ENCODE measurements around the gene RYR2. TPM values are rescaled to one million over a fixed set of nuclear protein-coding genes. Genes with fewer than 3 reads are reported as not detected.

RYR2 gene
- total RNA-seq, 4 donors from 2014 or later, result 0.88 to 8.4 (median 5.5) TPM

- Histone ChIP-seq H3K36me3 (no peaks in the 10 kb centered on the region), H3K4me1 (peaks cover 0 to 3% of the 10 kb centered on the region in 2 donors), H3K27me3 (no peaks in the 10 kb centered on the region), H3K27ac (no peak overlapping the region), H3K4me3 (no peak overlapping the region), H3K9me3 (no peaks in the 10 kb centered on the region)
- intact Hi-C loops (cut with DNase I; ENCODE audit: low total_unique reads), result no loop called here
- no peak for DNase-seq
- TF ChIP-seq CTCF (IDR thresholded peaks at IDR 0.05), result no peak
- no peak for TF ChIP-seq POLR2A (IDR thresholded peaks at IDR 0.05)
These were observed 124.7 kb downstream of the RYR2 start for GRCh38 chr1:237166593-237167101.

GRCh38 chr1:237170149-237170548 lies 128.2 kb downstream of the RYR2 start:
- Histone ChIP-seq H3K27me3 (no peaks in the 10 kb centered on the region), H3K4me3 (no peak overlapping the region), H3K27ac (no peak overlapping the region), H3K9me3 (no peaks in the 10 kb centered on the region), H3K4me1 (peaks cover 0 to 3% of the 10 kb centered on the region in 2 donors), H3K36me3 (no peaks in the 10 kb centered on the region)
- intact Hi-C loops (cut with DNase I; ENCODE audit: low total_unique reads), result no loop called here
- no peak for TF ChIP-seq POLR2A (IDR thresholded peaks at IDR 0.05)
- TF ChIP-seq CTCF (IDR thresholded peaks at IDR 0.05), result no peak
- no peak for DNase-seq

- no peak overlapping the region for H3K4me3 ChIP-seq
- H3K27me3 ChIP-seq, result no peaks in the 10 kb centered on the region
- H3K9me3 ChIP-seq, result no peaks in the 10 kb centered on the region
- intact Hi-C loops (cut with DNase I; ENCODE audit: low total_unique reads), result no loop called here
- TF ChIP-seq POLR2A (IDR thresholded peaks at IDR 0.05), result no peak
- TF ChIP-seq CTCF (IDR thresholded peaks at IDR 0.05), result no peak
- H3K27ac ChIP-seq, result no peak overlapping the region
- no peaks in the 10 kb centered on the region for H3K36me3 ChIP-seq
- DNase-seq, result no peak
- no peaks in the 10 kb centered on the region for H3K4me1 ChIP-seq
These were observed 129.6 kb downstream of the RYR2 start for GRCh38 chr1:237171454-237172117.

- H3K27ac ChIP-seq, result no peak overlapping the region
- H3K4me3 ChIP-seq, result no peak overlapping the region
- no peaks in the 10 kb centered on the region for H3K4me1 ChIP-seq
- no peak for DNase-seq
- TF ChIP-seq CTCF (IDR thresholded peaks at IDR 0.05) (no peak), POLR2A (IDR thresholded peaks at IDR 0.05) (no peak)
- no peaks in the 10 kb centered on the region for H3K36me3 ChIP-seq
- H3K27me3 ChIP-seq, result no peaks in the 10 kb centered on the region
- H3K9me3 ChIP-seq, result no peaks in the 10 kb centered on the region
- intact Hi-C loops (cut with DNase I; ENCODE audit: low total_unique reads), result no loop called here
These were observed 130.1 kb downstream of the RYR2 start for GRCh38 chr1:237172118-237172485.

- no peaks in the 10 kb centered on the region for H3K4me1 ChIP-seq
These were observed 137.5 kb downstream of the RYR2 start for GRCh38 chr1:237179503-237179902.

More at GRCh38 chr1:237179503-237179902, 137.5 kb downstream of the RYR2 start:
- Histone ChIP-seq H3K9me3 (no peaks in the 10 kb centered on the region), H3K4me3 (no peak overlapping the region), H3K36me3 (no peaks in the 10 kb centered on the region), H3K27ac (no peak overlapping the region), H3K27me3 (no peaks in the 10 kb centered on the region)
- TF ChIP-seq POLR2A (IDR thresholded peaks at IDR 0.05), result no peak
- TF ChIP-seq CTCF (IDR thresholded peaks at IDR 0.05), result no peak
- no peak for DNase-seq
- intact Hi-C loops (cut with DNase I; ENCODE audit: low total_unique reads), result no loop called here
